ENCODE measurements around the gene MBTPS2.

MBTPS2 gene

GRCh38 chrX:21839334-21840192, at the start of gene MBTPS2:
TSS of gene MBTPS2 (plus strand) at chrX:21839617. CDS start at chrX:21839735, 118 bp downstream.
- no peak for TF ChIP-seq CTCF (IDR thresholded peaks at IDR 0.05)

GRCh38 chrX:21798677-21799219, 40.7 kb upstream of the MBTPS2 start:
- no peak for TF ChIP-seq CTCF (IDR thresholded peaks at IDR 0.05)

GRCh38 chrX:21799767-21800166, 39.6 kb upstream of the MBTPS2 start:
- no peak for TF ChIP-seq CTCF (IDR thresholded peaks at IDR 0.05)

DNA sequence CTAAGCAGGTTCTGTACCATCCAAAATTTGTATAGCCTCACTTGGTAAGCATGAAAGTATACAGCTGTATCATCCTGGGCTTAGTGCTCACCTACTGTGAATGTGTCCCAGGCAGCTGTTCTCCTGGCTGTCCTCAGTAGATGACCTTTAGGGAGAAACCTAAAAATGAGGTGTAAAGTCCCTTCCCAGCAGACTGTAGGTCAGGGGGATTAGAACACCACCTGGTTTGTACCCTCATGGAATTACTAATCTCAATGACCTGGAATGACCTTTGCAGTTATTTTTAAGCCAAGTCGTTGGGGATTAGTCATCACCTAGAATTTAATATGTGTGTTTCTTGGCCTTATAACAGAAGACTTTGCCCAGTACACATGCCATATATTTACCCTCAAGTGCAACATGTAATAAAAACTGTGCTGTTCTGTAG, 39.1 kb upstream of the MBTPS2 start:
- no peak for TF ChIP-seq CTCF (IDR thresholded peaks at IDR 0.05)

GRCh38 chrX:21802054-21802670, 37.3 kb upstream of the MBTPS2 start:
- TF ChIP-seq CTCF (IDR thresholded peaks at IDR 0.05): no peak

DNA sequence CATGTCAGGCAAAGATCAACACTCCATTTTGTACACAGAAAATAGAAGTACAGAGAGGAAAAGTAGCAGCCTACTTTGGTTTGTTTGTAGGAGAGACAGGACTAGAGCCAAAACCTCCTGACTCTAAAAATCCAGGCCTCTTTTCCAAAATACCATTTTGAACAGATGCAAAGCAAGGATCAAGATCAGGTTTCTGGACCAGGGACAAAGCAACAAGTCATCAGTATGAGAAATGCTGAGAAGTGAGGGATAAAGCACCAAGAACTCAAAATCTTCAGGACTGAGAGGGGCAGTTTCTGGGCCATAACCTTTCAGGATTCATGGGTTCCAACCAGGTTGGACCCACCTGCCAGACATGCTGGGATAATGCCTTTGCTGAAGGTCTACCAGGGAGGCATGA, 36.6 kb upstream of the MBTPS2 start:
- no peak for TF ChIP-seq CTCF (IDR thresholded peaks at IDR 0.05)

- no peak for TF ChIP-seq CTCF (IDR thresholded peaks at IDR 0.05)
Measured at GRCh38 chrX:21806691-21807090, 32.7 kb upstream of the MBTPS2 start.
